Measurements from ENCODE around the gene FITM1.

Gene FITM1

DNA sequence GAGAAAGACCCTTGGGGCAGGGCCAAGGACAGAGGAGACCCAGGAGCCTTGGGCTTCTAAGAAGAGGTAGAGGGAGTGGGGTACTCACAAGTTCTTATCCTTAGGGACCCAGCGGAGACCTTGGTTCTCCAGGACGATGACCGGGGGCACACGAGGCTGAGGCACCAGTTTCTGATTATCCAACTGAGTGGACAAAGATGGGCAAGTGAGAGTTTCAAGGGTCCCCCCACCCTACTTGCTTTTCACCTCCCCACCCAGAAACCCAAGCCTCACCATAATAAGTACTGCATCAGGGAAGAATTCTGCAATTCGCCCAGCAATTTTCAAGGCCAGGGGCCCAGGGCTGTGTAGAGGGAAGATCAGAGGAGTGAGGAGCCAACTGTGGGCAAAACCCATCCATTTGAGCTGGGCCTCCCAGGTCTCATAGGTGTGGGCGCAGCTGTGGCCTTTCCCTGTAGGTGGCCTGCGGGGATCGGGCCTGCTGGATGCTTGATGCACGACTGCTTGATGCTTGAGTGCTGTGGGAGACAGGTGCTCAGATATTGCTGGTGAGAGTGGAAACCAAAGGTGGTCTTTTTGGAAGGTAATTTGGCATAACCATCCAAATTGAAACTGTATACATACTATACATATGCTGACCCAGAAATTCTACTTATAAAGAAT, 8.9 kb downstream of the FITM1 start (continued):
- TF ChIP-seq, protein P1, sequence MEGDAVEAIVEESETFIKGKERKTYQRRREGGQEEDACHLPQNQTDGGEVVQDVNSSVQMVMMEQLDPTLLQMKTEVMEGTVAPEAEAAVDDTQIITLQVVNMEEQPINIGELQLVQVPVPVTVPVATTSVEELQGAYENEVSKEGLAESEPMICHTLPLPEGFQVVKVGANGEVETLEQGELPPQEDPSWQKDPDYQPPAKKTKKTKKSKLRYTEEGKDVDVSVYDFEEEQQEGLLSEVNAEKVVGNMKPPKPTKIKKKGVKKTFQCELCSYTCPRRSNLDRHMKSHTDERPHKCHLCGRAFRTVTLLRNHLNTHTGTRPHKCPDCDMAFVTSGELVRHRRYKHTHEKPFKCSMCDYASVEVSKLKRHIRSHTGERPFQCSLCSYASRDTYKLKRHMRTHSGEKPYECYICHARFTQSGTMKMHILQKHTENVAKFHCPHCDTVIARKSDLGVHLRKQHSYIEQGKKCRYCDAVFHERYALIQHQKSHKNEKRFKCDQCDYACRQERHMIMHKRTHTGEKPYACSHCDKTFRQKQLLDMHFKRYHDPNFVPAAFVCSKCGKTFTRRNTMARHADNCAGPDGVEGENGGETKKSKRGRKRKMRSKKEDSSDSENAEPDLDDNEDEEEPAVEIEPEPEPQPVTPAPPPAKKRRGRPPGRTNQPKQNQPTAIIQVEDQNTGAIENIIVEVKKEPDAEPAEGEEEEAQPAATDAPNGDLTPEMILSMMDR (tag by site-specific recombination; IDR thresholded peaks at IDR 0.05), result 0 out of 2 replicates have a peak, but pooled peaks have one; percentile 10
- no peak for TF ChIP-seq ZNF558 (tag by site-specific recombination; IDR thresholded peaks at IDR 0.05)
- no peak for TF ChIP-seq ZNF274 (IDR thresholded peaks at IDR 0.05; ENCODE audit: low read length)
- no peak for TF ChIP-seq ZNF274 (tag by site-specific recombination; IDR thresholded peaks at IDR 0.05; ENCODE audit: borderline replicate concordance)
- TF ChIP-seq, protein P2, sequence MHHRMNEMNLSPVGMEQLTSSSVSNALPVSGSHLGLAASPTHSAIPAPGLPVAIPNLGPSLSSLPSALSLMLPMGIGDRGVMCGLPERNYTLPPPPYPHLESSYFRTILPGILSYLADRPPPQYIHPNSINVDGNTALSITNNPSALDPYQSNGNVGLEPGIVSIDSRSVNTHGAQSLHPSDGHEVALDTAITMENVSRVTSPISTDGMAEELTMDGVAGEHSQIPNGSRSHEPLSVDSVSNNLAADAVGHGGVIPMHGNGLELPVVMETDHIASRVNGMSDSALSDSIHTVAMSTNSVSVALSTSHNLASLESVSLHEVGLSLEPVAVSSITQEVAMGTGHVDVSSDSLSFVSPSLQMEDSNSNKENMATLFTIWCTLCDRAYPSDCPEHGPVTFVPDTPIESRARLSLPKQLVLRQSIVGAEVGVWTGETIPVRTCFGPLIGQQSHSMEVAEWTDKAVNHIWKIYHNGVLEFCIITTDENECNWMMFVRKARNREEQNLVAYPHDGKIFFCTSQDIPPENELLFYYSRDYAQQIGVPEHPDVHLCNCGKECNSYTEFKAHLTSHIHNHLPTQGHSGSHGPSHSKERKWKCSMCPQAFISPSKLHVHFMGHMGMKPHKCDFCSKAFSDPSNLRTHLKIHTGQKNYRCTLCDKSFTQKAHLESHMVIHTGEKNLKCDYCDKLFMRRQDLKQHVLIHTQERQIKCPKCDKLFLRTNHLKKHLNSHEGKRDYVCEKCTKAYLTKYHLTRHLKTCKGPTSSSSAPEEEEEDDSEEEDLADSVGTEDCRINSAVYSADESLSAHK (tag by site-specific recombination; IDR thresholded peaks at IDR 0.05), result peak; percentile 98
- TF ChIP-seq ZFP37 (tag by site-specific recombination; IDR thresholded peaks at IDR 0.05), result no peak

DNA sequence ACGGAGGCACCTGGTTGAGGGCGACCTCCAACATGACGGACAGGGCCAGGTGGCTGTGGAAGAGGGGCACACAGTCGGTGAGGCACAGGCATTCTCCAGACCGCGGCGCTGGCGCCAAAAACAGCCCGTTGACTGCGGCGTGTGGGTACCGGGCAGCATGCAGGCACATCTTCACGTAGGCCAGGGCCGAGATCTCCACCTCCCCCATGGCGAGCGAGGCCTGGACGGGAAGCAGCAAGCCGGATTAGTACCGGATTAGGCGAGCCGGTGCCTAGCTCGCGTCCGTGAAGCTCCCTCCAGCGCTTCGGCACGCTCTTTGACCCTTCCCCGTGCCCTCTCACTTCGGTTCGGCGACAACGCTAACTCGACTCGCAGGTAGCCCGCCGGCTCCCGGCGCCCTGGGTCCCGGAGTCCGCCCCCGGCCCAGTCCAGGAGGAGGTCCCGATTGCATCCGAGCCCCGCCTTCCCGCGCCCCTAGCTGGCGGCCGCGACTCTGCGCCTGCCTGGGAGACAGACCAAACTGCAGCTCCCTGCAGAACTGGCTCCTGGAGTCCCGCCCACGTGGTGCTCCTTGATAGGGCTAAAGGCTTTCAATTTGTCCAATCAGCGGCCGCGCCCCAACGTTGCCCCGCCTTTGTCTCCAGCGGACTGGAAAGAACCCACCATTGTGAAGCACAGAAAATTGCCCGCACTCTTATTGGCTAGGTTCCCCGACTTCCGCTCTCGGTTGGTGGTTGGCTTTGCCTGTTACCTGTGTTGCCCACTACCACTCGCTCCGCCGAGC, 10.8 kb downstream of the FITM1 start, which contains the start of gene EMC9:
Gene EMC9, minus strand, starts transcription at position 495 of the 784 bp plus-strand sequence. Its CDS starts 287 bp downstream, at position 208.
- Histone ChIP-seq H3K4me1 (ENCODE audit: control insufficient read depth, insufficient read depth, low read length) (peaks cover 8% of the 10 kb centered on the region), H3K36me3 (ENCODE audit: control insufficient read depth in 2 of 2, insufficient read depth in 1 of 2, low read length in 2 of 2) (peaks cover 11 to 46% of the 10 kb centered on the region in 2 experiments)
- CTCF ChIA-PET, result interaction anchor here (0.6 to 1.2 kb wide), 6 partner anchors 8 to 295 kb away, joined by 3 to 6 read pairs (median 4); partner anchors contain the start of gene IRF9
- TF ChIP-seq KLF8 (tag by site-specific recombination; IDR thresholded peaks at IDR 0.05), result peak; percentile 91
- 0 out of 2 replicates have a peak, but pooled peaks have one; percentile 74 for TF ChIP-seq ZNF324 (tag by site-specific recombination; IDR thresholded peaks at IDR 0.05)
- 0 out of 2 replicates have a peak, but pooled peaks have one; percentile 70 for TF ChIP-seq ZNF843 (tag by site-specific recombination; IDR thresholded peaks at IDR 0.05)
- TF ChIP-seq ZNF37A (tag by site-specific recombination; IDR thresholded peaks at IDR 0.05), result no peak
- TF ChIP-seq, protein P3, sequence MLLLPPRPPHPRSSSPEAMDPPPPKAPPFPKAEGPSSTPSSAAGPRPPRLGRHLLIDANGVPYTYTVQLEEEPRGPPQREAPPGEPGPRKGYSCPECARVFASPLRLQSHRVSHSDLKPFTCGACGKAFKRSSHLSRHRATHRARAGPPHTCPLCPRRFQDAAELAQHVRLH (tag by site-specific recombination; IDR thresholded peaks at IDR 0.05), result 0 out of 2 replicates have a peak, but pooled peaks have one; percentile 24
- 0 out of 2 replicates have a peak, but pooled peaks have one; percentile 76 for TF ChIP-seq ZNF610 (tag by site-specific recombination; IDR thresholded peaks at IDR 0.05; ENCODE audit: borderline replicate concordance)
- TF ChIP-seq, protein P4, sequence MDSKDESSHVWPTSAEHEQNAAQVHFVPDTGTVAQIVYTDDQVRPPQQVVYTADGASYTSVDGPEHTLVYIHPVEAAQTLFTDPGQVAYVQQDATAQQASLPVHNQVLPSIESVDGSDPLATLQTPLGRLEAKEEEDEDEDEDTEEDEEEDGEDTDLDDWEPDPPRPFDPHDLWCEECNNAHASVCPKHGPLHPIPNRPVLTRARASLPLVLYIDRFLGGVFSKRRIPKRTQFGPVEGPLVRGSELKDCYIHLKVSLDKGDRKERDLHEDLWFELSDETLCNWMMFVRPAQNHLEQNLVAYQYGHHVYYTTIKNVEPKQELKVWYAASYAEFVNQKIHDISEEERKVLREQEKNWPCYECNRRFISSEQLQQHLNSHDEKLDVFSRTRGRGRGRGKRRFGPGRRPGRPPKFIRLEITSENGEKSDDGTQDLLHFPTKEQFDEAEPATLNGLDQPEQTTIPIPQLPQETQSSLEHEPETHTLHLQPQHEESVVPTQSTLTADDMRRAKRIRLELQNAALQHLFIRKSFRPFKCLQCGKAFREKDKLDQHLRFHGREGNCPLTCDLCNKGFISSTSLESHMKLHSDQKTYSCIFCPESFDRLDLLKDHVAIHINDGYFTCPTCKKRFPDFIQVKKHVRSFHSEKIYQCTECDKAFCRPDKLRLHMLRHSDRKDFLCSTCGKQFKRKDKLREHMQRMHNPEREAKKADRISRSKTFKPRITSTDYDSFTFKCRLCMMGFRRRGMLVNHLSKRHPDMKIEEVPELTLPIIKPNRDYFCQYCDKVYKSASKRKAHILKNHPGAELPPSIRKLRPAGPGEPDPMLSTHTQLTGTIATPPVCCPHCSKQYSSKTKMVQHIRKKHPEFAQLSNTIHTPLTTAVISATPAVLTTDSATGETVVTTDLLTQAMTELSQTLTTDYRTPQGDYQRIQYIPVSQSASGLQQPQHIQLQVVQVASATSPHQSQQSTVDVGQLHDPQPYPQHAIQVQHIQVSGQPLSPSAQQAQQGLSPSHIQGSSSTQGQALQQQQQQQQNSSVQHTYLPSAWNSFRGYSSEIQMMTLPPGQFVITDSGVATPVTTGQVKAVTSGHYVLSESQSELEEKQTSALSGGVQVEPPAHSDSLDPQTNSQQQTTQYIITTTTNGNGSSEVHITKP (tag by site-specific recombination; IDR thresholded peaks at IDR 0.05), result no peak; the same call in none of the 2 replicates
- TF ChIP-seq, protein P5, sequence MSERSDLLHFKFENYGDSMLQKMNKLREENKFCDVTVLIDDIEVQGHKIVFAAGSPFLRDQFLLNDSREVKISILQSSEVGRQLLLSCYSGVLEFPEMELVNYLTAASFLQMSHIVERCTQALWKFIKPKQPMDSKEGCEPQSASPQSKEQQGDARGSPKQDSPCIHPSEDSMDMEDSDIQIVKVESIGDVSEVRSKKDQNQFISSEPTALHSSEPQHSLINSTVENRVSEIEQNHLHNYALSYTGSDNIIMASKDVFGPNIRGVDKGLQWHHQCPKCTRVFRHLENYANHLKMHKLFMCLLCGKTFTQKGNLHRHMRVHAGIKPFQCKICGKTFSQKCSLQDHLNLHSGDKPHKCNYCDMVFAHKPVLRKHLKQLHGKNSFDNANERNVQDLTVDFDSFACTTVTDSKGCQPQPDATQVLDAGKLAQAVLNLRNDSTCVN (tag by site-specific recombination; optimal IDR thresholded peaks at IDR 0.05), result peak; percentile 84
- peak; percentile 67; the same call in 1 of the 2 replicates for TF ChIP-seq ZNF76 (tag by site-specific recombination; IDR thresholded peaks at IDR 0.05; ENCODE audit: borderline replicate concordance, low read depth)
- peak; percentile 91 for TF ChIP-seq GLIS2 (tag by site-specific recombination; IDR thresholded peaks at IDR 0.05)
- TF ChIP-seq ZEB2 (tag by site-specific recombination; IDR thresholded peaks at IDR 0.05), result peak; percentile 94
- peak; percentile 5; the same call in 1 of the 2 replicates for TF ChIP-seq YY2 (tag by site-specific recombination; IDR thresholded peaks at IDR 0.05)
- no peak for TF ChIP-seq ZNF549 (tag by site-specific recombination; IDR thresholded peaks at IDR 0.05)
- TF ChIP-seq ZFHX2 (tag by site-specific recombination; conservative IDR thresholded peaks at IDR 0.05), result peak; percentile 61
- TF ChIP-seq GLI2 (tag by site-specific recombination; IDR thresholded peaks at IDR 0.05; ENCODE audit: borderline replicate concordance, low read depth), result no peak
- peak; percentile 92; the same call in 1 of the 2 replicates for TF ChIP-seq ZSCAN23 (tag by site-specific recombination; IDR thresholded peaks at IDR 0.05)
- TF ChIP-seq, protein P6, sequence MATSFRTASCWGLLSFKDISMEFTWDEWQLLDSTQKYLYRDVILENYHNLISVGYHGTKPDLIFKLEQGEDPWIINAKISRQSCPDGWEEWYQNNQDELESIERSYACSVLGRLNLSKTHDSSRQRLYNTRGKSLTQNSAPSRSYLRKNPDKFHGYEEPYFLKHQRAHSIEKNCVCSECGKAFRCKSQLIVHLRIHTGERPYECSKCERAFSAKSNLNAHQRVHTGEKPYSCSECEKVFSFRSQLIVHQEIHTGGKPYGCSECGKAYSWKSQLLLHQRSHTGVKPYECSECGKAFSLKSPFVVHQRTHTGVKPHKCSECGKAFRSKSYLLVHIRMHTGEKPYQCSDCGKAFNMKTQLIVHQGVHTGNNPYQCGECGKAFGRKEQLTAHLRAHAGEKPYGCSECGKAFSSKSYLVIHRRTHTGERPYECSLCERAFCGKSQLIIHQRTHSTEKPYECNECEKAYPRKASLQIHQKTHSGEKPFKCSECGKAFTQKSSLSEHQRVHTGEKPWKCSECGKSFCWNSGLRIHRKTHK (tag by site-specific recombination; IDR thresholded peaks at IDR 0.05), result no peak

More for the DNA sequence above, 10.8 kb downstream of the FITM1 start, which contains the start of gene EMC9:
- POLR2A ChIA-PET, result interaction anchor here (0.6 to 7.3 kb wide), 23 partner anchors 10 to 1046 kb away, joined by 3 to 163 read pairs (median 5); partner anchors contain the start of genes ACIN1, C14orf119, CHMP4A and DCAF11
- H3K4me3 ChIP-seq (ENCODE audit: low read depth, low read length), result peak within 1 kb of the TSS; percentile 90
- no peaks in the 10 kb centered on the region for H3K9me3 ChIP-seq (ENCODE audit: control insufficient read depth, insufficient read depth, low read depth, low read length)
- H3K27ac ChIP-seq (ENCODE audit: extremely low read depth, low read depth, low read length), result peak within 1 kb of the TSS; percentile 89

All from HEK293 (cell line).